A673 (cell line): ENCODE data around the gene STUB1. TPM values are rescaled to one million over a fixed set of nuclear protein-coding genes. Genes with fewer than 3 reads are reported as not detected.

Experiments used
- BruUV-seq: library from RNA; stranded (reverse); fragments of 400-500 nt; replicated peaks from 2 replicates; lab custom pipeline; 2021; lab: Mats Ljungman, UMichigan
- CTCF ChIA-PET: fragments of 300-600 bp; sonication (Branson Sonifier 250); formaldehyde crosslinking; loops from one replicate; lab custom pipeline; 2022; ENCODE audit warnings: antibody characterized with exemption; lab: Charles Lee
- POLR2A ChIA-PET: fragments of 300-600 bp; sonication (Branson Sonifier 250); formaldehyde crosslinking; loops from one replicate; lab custom pipeline; 2022; ENCODE audit warnings: antibody characterized with exemption; ENCODE audit not compliant: low non-redundant PET; lab: Charles Lee
- DNase-seq: peaks from one replicate; pipeline ENCODE4 v3.0.0-alpha.2; 2015; ENCODE audit warnings: low spot score
- H3K27ac ChIP-seq: fragments of 200-600 bp; sonication (generic); 2 replicates; pipeline ENCODE4 v1.5.1; 2016; ENCODE audit warnings: mixed run types, low read depth, mild to moderate bottlenecking, mixed read lengths, antibody characterized with exemption, low read length; ENCODE audit not compliant: poor library complexity, severe bottlenecking
- H3K27me3 ChIP-seq: fragments of 200-600 bp; sonication (generic); replicated peaks from 2 replicates; pipeline ENCODE4 v1.6.1; 2017; ENCODE audit warnings: mixed run types, low read depth, mild to moderate bottlenecking, mixed read lengths, antibody characterized with exemption, low read length; ENCODE audit not compliant: insufficient read depth, poor library complexity
- H3K36me3 ChIP-seq: fragments of 200-600 bp; sonication (generic); 2 replicates; pipeline ENCODE4 v1.6.1; 2016; ENCODE audit warnings: mixed run types, mild to moderate bottlenecking, mixed read lengths, antibody characterized with exemption, low read length; ENCODE audit not compliant: insufficient read depth, poor library complexity, severe bottlenecking
- H3K4me1 ChIP-seq: fragments of 200-600 bp; sonication (generic); 2 replicates; pipeline ENCODE4 v1.6.1; 2017; ENCODE audit warnings: mixed run types, mild to moderate bottlenecking, mixed read lengths, antibody characterized with exemption, low read length; ENCODE audit not compliant: insufficient read depth, poor library complexity, severe bottlenecking
- H3K4me3 ChIP-seq: fragments of 200-600 bp; sonication (generic); 2 replicates; pipeline ENCODE4 v1.5.1; 2016; ENCODE audit warnings: low read depth, mixed run types, mild to moderate bottlenecking, mixed read lengths, low read length; ENCODE audit not compliant: poor library complexity, severe bottlenecking
- H3K9me3 ChIP-seq: fragments of 200-600 bp; sonication (generic); 2 replicates; pipeline ENCODE4 v1.6.1; 2016; ENCODE audit warnings: mixed run types, low read depth, mild to moderate bottlenecking, mixed read lengths, antibody characterized with exemption, low read length; ENCODE audit not compliant: poor library complexity, severe bottlenecking
- CTCF ChIP-seq: fragments of 300-800, 200-600 bp; sonication (generic); conservative IDR thresholded peaks from 2 replicates; pipeline ENCODE4 v1.5.1; 2017; ENCODE audit warnings: low read depth, mild to moderate bottlenecking, antibody characterized with exemption, low read length, moderate library complexity, mixed read lengths
- EZH2 ChIP-seq: fragments of 200-600 bp; sonication (generic); IDR thresholded peaks from 2 replicates; pipeline ENCODE4 v1.6.1; 2017; ENCODE audit warnings: borderline replicate concordance, low read depth, mild to moderate bottlenecking, mixed read lengths, antibody characterized with exemption, low read length; ENCODE audit not compliant: poor library complexity, severe bottlenecking
- intact Hi-C: fragments of 100-400 bp; cut with micrococcal nuclease; formaldehyde crosslinking; loops from one replicate; pipeline ENCODE4 v1.10.0; 2022; ENCODE audit not compliant: unreplicated experiment
- total RNA-seq: library from RNA; stranded (reverse); gene quantifications from 2 replicates; pipeline ENCODE4 v1.2.3, GENCODE V29; 2021

STUB1 gene
- total RNA-seq, 1 experiment from 2014 or later, result 88.2 TPM

- CTCF ChIA-PET, result interaction anchor here (0.5 kb wide), 1 partner anchor 54 kb away, joined by 6 read pairs; no protein-coding TSS in a partner anchor
- H3K36me3 ChIP-seq, result peaks cover 4% of the 10 kb centered on the region
- peak overlapping the region; percentile 42 for H3K27ac ChIP-seq
- no peak overlapping the region for H3K4me3 ChIP-seq
- H3K27me3 ChIP-seq, result no peaks in the 10 kb centered on the region
- TF ChIP-seq EZH2, result no peak
- peak; percentile 41; the same call in 1 of the 2 replicates for TF ChIP-seq CTCF
- DNase-seq, result peak; percentile 78
- BruUV-seq, result no TSS peak
- no peaks in the 10 kb centered on the region for H3K9me3 ChIP-seq
- peaks cover 6% of the 10 kb centered on the region for H3K4me1 ChIP-seq
- intact Hi-C loops, result no loop called here
- POLR2A ChIA-PET, result no interaction called here
Measured at GRCh38 chr16:660459-661183, 19.6 kb upstream of the STUB1 start.

GRCh38 chr16:661184-661821 is 18.9 kb upstream of the STUB1 start:
- peak overlapping the region; percentile 42 for H3K27ac ChIP-seq
- TF ChIP-seq EZH2 (no peak), CTCF (0 out of 2 replicates have a peak, but pooled peaks have one; percentile 9)
- no peaks in the 10 kb centered on the region for H3K9me3 ChIP-seq
- peaks cover 4% of the 10 kb centered on the region for H3K36me3 ChIP-seq
- no peak overlapping the region for H3K4me3 ChIP-seq
- intact Hi-C loops, result no loop called here
- H3K27me3 ChIP-seq, result no peaks in the 10 kb centered on the region
- ChIA-PET CTCF (no interaction called here), POLR2A (interaction anchor here (0.7 kb wide), 1 partner anchor 681 kb away, joined by 3 read pairs; no protein-coding TSS in a partner anchor)
- no TSS peak for BruUV-seq
- no peak for DNase-seq
- H3K4me1 ChIP-seq, result peaks cover 6% of the 10 kb centered on the region

GRCh38 chr16:662095-662494 is 18.1 kb upstream of the STUB1 start:
- no peaks in the 10 kb centered on the region for H3K36me3 ChIP-seq
- no peaks in the 10 kb centered on the region for H3K9me3 ChIP-seq
- ChIA-PET CTCF (no interaction called here), POLR2A (no interaction called here)
- no TSS peak for BruUV-seq
- H3K4me1 ChIP-seq, result peaks cover 6% of the 10 kb centered on the region
- DNase-seq, result no peak
- no peaks in the 10 kb centered on the region for H3K27me3 ChIP-seq
- no peak overlapping the region for H3K27ac ChIP-seq
- intact Hi-C loops, result no loop called here
- no peak overlapping the region for H3K4me3 ChIP-seq
- TF ChIP-seq CTCF (no peak), EZH2 (no peak)
